Skeletal muscle tissue (tissue), 4 donors: ENCODE data around the gene PXMP2. TPM values are rescaled to one million over a fixed set of nuclear protein-coding genes. Genes with fewer than 3 reads are reported as not detected.
"Not testable (repeated sequence)": the region's sequence is repeated elsewhere in the genome, so short reads cannot be mapped to it uniquely, and the experiment has no call there.

Experiments
- H3K27ac ChIP-seq: one replicate; pipeline ENCODE4 v1.7.0; 2013; ENCODE audit warnings: mild to moderate bottlenecking, low read depth, low read length, inconsistent platforms
- H3K27me3 ChIP-seq, 3 donors: one replicate each; pipeline ENCODE4 v1.7.0; 2013; ENCODE audit warnings: low read length in 3 of 3; ENCODE audit not compliant: control insufficient read depth in 3 of 3, insufficient read depth in 3 of 3
- H3K36me3 ChIP-seq, 3 donors: one replicate each; pipeline ENCODE4 v1.7.0; 2013; ENCODE audit warnings: low read length in 3 of 3; ENCODE audit not compliant: control insufficient read depth in 3 of 3, insufficient read depth in 3 of 3
- H3K4me1 ChIP-seq, 3 donors: one replicate each; pipeline ENCODE4 v1.7.0; 2013; ENCODE audit warnings: low read length in 3 of 3, mild to moderate bottlenecking in 3 of 3; ENCODE audit not compliant: control insufficient read depth in 3 of 3, insufficient read depth in 3 of 3
- H3K4me3 ChIP-seq, 3 donors: one replicate each; pipeline ENCODE4 v1.7.0; 2013; ENCODE audit warnings: low read length in 3 of 3
- H3K9ac ChIP-seq, 3 donors: one replicate each; pipeline ENCODE4 v1.7.0; 2013; ENCODE audit warnings: low read length in 3 of 3, mild to moderate bottlenecking in 3 of 3, moderate library complexity in 2 of 3, low read depth in 1 of 3
- H3K9me3 ChIP-seq, 3 donors: one replicate each; pipeline ENCODE4 v1.7.0; 2013; ENCODE audit warnings: low read length in 3 of 3; ENCODE audit not compliant: control insufficient read depth in 3 of 3
- total RNA-seq: library from RNA; depleted of rRNA; stranded (reverse); fragments of >200 nt; gene quantifications from one replicate; pipeline ENCODE4 v1.2.3, GENCODE V29; 2014
- donor health status: Osteomylitis.

PXMP2 gene
- total RNA-seq, 1 donor from 2014 or later, result 22.4 TPM

- Histone ChIP-seq H3K9ac (peak overlapping the region in 1 of 3 donors; percentile 21), H3K36me3 (peaks cover 17 to 22% (median 18%) of the 10 kb centered on the region in 3 donors)
- not testable (repeated sequence) for H3K27me3 ChIP-seq, H3K9me3 ChIP-seq, H3K27ac ChIP-seq, H3K4me3 ChIP-seq, H3K4me1 ChIP-seq
These were observed 7.5 kb downstream of the PXMP2 start for GRCh38 chr12:132694888-132695287.

GRCh38 chr12:132695431-132695830 lies 8.0 kb downstream of the PXMP2 start:
- Histone ChIP-seq H3K27me3 (no peaks in the 10 kb centered on the region), H3K27ac (no peak overlapping the region), H3K4me1 (no peaks in the 10 kb centered on the region), H3K4me3 (no peak overlapping the region), H3K9me3 (no peaks in the 10 kb centered on the region), H3K9ac (peak overlapping the region in 1 of 3 donors; percentile 21), H3K36me3 (peaks cover 16 to 22% (median 17%) of the 10 kb centered on the region in 3 donors)

- Histone ChIP-seq H3K9me3 (no peaks in the 10 kb centered on the region), H3K4me3 (no peak overlapping the region), H3K9ac (no peak overlapping the region), H3K36me3 (peaks cover 19 to 26% (median 24%) of the 10 kb centered on the region in 3 donors), H3K27ac (no peak overlapping the region), H3K4me1 (no peaks in the 10 kb centered on the region), H3K27me3 (no peaks in the 10 kb centered on the region)
These were observed 11.0 kb downstream of the PXMP2 start for GRCh38 chr12:132698341-132698740.

GRCh38 chr12:132700212-132700822 lies 12.9 kb downstream of the PXMP2 start:
- Histone ChIP-seq H3K27ac (no peak overlapping the region), H3K36me3 (peaks cover 27 to 36% (median 35%) of the 10 kb centered on the region in 3 donors), H3K27me3 (no peaks in the 10 kb centered on the region), H3K4me3 (no peak overlapping the region), H3K9ac (no peak overlapping the region), H3K9me3 (no peaks in the 10 kb centered on the region), H3K4me1 (no peaks in the 10 kb centered on the region)

- no peaks in the 10 kb centered on the region for H3K27me3 ChIP-seq
- peaks cover 16 to 27% (median 27%) of the 10 kb centered on the region in 3 donors for H3K36me3 ChIP-seq
- H3K4me3 ChIP-seq, result no peak overlapping the region
- H3K9ac ChIP-seq, result no peak overlapping the region
- no peaks in the 10 kb centered on the region for H3K9me3 ChIP-seq
- H3K4me1 ChIP-seq, result no peaks in the 10 kb centered on the region
- H3K27ac ChIP-seq, result no peak overlapping the region
These were observed 15.3 kb downstream of the PXMP2 start for GRCh38 chr12:132702640-132703039.

GRCh38 chr12:132703641-132704040 lies 16.3 kb downstream of the PXMP2 start:
- Histone ChIP-seq H3K4me3 (no peak overlapping the region), H3K36me3 (peaks cover 13 to 24% (median 24%) of the 10 kb centered on the region in 3 donors), H3K27me3 (no peaks in the 10 kb centered on the region), H3K9ac (no peak overlapping the region), H3K9me3 (no peaks in the 10 kb centered on the region), H3K27ac (no peak overlapping the region), H3K4me1 (no peaks in the 10 kb centered on the region)

GRCh38 chr12:132707241-132707640 lies 19.9 kb downstream of the PXMP2 start:
- Histone ChIP-seq H3K36me3 (peaks cover 8 to 16% (median 13%) of the 10 kb centered on the region in 3 donors), H3K9ac (no peak overlapping the region), H3K9me3 (no peaks in the 10 kb centered on the region), H3K4me1 (peaks cover 10 to 15% (median 11%) of the 10 kb centered on the region in 3 donors), H3K27me3 (no peaks in the 10 kb centered on the region), H3K27ac (no peak overlapping the region), H3K4me3 (no peak overlapping the region)

GRCh38 chr12:132708150-132708549 lies 20.8 kb downstream of the PXMP2 start:
- Histone ChIP-seq H3K27me3 (no peaks in the 10 kb centered on the region), H3K9me3 (no peaks in the 10 kb centered on the region), H3K4me1 (peaks cover 10 to 15% (median 11%) of the 10 kb centered on the region in 3 donors), H3K9ac (no peak overlapping the region), H3K4me3 (no peak overlapping the region), H3K27ac (no peak overlapping the region), H3K36me3 (peaks cover 8 to 16% (median 9%) of the 10 kb centered on the region in 3 donors)

GRCh38 chr12:132710043-132710404 lies 22.6 kb downstream of the PXMP2 start:
- H3K4me1 ChIP-seq, result peaks cover 10 to 15% (median 11%) of the 10 kb centered on the region in 3 donors
- peak overlapping the region; percentile 74 to 91 (median 89) for H3K4me3 ChIP-seq
- H3K27me3 ChIP-seq, result no peaks in the 10 kb centered on the region
- peaks cover 3 to 9% (median 6%) of the 10 kb centered on the region in 3 donors for H3K36me3 ChIP-seq
- H3K27ac ChIP-seq, result peak overlapping the region; percentile 77
- no peaks in the 10 kb centered on the region for H3K9me3 ChIP-seq
- peak overlapping the region; percentile 73 to 94 (median 91) for H3K9ac ChIP-seq

GRCh38 chr12:132710405-132711079 lies 23.2 kb downstream of the PXMP2 start, which contains the start of gene PGAM5:
Gene PGAM5, plus strand, starts transcription at chr12:132710842. Its CDS starts 35 bp downstream, at chr12:132710877.
- Histone ChIP-seq H3K4me3 (peak within 1 kb of the TSS; percentile 74 to 91 (median 89)), H3K27ac (peak within 1 kb of the TSS; percentile 77), H3K9ac (peak within 1 kb of the TSS; percentile 74 to 94 (median 91)), H3K4me1 (peaks cover 10 to 15% (median 11%) of the 10 kb centered on the region in 3 donors), H3K36me3 (peaks cover 3 to 9% (median 7%) of the 10 kb centered on the region in 3 donors), H3K9me3 (no peaks in the 10 kb centered on the region), H3K27me3 (no peaks in the 10 kb centered on the region)
